Stimulated activated CD8-positive, alpha-beta memory T cell treated with anti-CD3 and anti-CD28 coated beads, Interleukin-4, amount 100 ng/mL, for 1 hour (primary cell): ENCODE measurements around the gene ZNF185.

ENCODE experiments used
- DNase-seq, 2 donors: peaks; one replicate each; pipeline ENCODE4 v3.0.0-alpha.2; 2020; ENCODE audit warnings: low read depth in 2 of 2, low spot score in 1 of 2

The ZNF185 gene

GRCh38 chrX:152915541-152916241, 17.8 kb downstream of the ZNF185 start:
- DNase-seq: no peak

DNA sequence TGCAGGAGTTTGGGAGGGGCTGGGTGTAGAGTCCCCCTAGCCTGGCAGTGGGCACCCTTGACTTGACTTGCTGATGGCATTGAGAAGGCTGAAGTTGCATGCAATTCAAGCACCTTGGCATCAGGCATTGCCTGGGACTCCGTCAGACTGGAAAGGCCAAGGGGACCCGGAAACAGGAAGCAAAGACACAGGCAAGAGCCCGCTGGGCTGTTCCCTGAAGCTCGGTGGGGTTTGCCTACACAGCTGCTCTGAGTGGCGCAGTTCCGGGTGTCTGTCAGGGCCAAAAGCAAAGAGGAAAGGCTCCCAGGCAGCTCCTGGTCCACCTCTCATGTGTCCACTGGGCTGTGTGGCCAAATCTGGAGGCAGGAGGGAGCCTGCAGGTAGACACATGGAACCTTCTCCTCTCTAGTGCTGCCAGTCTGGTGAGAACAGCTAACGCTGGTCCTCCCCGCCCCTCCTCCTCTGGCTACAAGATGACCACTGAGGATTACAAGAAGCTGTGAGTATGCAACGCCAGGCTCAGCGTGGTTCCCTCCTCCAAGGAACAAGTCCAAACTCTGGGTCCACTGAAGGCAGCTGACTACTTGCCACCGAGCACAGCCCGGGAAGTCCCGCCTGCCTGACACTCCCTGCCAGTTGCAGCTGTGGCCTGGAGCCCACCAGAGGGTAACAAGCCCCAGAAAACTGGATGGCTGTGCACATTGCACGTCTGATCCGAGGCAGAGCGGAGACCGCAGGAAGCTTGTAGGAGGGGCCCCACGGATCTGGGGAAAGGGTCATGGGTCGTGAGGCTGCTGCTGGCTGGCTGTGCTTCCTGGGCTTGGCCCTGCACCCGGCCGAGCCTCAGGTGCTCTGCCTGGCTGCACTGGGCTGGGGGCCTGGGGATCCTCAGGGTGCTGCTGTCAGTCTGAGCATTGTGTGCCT, 20.1 kb downstream of the ZNF185 start:
- DNase-seq: no peak

DNA sequence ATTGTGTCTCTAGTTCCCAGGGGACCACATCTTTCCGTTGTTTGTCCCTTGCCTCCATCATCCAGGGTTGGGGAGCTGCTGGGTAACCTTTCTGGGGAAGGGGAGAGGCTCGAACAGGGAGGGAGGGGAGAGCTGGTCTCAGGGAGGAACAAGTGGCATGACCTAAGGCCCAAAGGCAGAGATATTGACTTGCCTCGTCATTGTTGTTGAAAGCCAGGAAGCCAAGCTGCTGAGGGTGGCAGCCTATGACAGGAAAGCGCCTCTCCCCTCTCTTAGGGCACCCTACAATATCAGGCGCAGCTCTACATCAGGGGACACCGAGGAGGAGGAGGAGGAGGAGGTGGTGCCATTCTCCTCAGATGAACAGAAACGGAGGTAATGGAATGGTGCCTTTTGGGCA, 20.8 kb downstream of the ZNF185 start:
- DNase-seq: no peak

- DNase-seq: no peak
Measured at GRCh38 chrX:152923599-152923998, 25.7 kb downstream of the ZNF185 start.

- DNase-seq: no peak
Measured at GRCh38 chrX:152925835-152926234, 28.0 kb downstream of the ZNF185 start.

- DNase-seq: no peak
Measured at GRCh38 chrX:152926279-152926678, 28.4 kb downstream of the ZNF185 start.

GRCh38 chrX:152926923-152927322, 29.1 kb downstream of the ZNF185 start:
- no peak for DNase-seq

- no peak for DNase-seq
Measured at GRCh38 chrX:152927858-152928760, 30.2 kb downstream of the ZNF185 start.

- no peak for DNase-seq
Measured at GRCh38 chrX:152928761-152929400, 31.0 kb downstream of the ZNF185 start.

DNA sequence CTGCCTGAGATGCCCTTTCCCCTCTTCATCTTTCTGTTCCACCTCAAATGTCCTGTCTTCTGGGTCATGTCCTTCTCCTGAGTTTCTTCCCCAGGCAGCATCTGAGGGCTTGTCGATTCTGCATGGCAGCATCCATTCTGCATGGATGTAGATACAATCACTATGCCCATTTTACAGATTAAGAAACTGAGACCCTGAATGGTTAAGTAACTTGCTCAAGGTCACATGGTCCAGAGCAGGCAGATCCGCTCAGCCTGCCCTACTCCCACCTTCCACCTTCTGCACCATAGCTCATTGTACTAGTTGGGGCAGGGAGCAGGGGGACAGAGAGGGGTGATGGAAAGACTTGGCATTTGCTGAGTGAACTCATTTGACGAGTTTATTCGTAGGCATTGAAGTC, 32.0 kb downstream of the ZNF185 start:
- DNase-seq: no peak

GRCh38 chrX:152930516-152930915, 32.6 kb downstream of the ZNF185 start:
- no peak for DNase-seq

DNA sequence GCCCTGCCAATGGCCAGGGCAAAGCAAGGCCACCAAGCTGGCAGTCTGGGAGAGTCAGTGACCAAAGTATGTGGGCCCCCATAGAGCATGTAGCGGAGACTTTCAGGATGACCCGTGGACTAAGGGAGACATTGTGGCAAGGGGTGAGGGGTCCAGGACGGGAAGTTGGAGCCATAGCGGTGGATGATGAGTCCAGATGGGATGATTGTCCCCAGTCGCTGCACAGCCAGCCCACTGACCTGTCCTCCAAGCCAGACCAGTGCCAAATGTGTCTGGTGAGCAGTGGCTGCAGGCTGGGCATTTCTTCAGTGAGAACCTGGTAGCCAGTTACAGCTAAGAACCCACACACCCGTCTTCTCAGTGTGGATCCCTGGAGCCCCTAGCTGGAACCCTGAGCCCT, 34.3 kb downstream of the ZNF185 start:
- no peak for DNase-seq

DNA sequence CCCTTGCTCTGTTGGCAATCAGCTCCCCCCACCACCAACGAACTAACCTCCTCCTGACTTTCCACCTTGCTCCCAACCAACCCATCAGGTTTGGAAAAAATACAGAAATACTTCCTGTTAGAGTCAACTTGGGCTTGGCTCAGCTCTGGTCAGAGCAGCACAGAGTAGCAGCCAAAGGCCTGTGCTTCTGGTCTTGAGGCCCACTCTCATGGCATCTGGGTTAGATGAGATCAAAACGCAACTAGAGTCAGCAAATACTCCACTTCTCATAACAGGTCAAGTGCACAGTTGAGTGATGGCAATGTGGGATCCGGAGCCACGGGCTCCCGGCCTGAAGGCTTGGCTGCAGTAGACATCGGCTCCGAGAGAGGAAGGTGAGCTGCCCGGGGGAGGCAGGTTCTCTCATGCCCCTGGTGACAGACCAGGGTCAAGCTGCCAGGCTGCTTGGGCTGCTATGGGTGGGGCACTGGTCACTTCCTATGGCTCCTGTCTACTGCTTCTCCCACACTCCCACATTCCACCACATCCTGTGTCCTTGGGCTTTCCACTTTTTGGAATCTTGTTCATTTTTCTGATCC, 34.8 kb downstream of the ZNF185 start:
- no peak for DNase-seq

DNA sequence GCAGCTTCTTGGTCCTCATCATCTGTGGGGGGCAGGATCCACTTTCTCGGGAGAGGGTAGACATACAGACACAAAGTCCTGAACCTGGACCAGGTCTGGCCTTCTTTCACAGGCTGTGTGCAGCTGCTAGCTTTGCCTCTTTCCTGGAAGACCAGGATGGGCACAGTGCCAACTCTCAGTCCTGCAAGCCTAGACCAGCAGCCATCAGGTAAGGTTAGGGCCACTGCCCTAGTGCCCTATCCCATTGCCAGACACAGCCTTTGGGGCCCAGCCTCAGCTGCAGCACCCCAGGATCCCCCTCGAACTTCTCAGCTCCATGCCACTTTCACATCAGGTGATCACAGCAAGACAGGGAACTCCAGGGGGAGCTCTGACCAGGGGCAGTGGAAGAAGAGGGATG, 38.4 kb downstream of the ZNF185 start:
- no peak for DNase-seq

DNA sequence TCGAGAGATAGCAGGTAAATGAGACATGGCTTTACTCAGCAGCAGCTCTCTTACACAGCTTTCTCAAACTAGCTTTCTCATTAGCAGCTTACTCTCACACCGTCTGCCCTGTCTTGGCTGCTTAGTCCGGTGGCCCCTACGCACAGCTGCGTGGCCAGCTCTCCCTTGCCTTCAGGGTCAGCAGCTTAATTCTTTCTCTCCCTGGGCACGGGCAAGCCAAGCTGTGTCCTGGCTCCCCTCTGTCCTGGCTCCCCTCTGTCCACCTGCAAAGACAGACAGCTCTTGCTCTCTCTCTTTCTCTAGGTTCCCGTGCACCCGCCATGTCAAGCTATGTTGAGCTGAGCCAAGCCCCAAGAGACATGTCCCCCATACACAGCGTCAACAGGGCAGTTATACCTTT, 39.4 kb downstream of the ZNF185 start:
- DNase-seq: no peak

- DNase-seq: peak; percentile 68 to 77
Measured at GRCh38 chrX:152941328-152942076, 43.6 kb downstream of the ZNF185 start.

- no peak for DNase-seq
Measured at GRCh38 chrX:152942077-152942442, 44.2 kb downstream of the ZNF185 start.

- no peak for DNase-seq
Measured at GRCh38 chrX:152943826-152944225, 46.0 kb downstream of the ZNF185 start.

DNA sequence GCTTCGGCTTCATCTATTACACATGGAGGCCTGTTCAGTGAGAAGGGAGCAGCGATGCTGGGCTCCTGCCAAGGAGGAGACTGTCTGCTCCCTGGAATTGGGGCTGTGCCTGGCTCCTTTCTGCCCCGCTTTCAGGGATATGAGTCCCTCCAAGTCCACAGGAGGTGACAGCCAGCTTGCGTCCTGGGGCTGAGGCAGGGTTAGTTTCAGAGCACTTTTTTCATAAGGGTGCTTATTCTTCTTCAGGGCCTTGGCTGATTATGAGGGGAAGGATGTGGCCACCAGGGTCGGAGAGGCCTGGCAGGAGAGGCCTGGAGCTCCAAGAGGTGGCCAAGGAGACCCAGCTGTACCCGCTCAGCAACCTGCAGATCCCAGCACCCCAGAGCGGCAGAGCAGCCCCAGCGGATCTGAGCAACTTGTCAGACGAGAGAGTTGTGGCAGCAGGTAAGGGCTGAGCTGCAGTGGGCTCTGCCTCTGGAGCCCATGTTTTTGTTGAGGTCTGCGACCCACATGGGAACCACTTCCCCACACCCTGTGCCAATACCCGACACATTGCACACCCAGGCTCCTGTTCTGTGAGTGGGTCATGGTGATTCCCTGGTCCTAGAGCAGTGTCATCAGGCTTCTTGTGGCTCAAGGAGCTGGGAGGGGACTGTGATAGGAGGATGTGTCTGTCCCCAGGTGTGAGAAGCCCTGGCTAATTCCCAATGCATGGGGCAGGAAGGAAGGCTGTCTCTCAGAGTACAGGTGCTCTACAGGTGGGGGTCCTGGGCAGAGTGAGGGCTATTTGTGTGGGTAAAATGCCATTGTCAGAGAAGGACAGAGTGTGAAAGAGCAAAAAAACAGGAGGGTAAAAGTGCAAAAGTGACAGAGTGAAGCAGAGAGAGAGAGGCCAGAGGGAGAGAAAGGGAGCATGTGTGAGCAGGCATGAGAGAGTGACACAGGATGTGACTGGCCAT, 47.4 kb downstream of the ZNF185 start:
- no peak for DNase-seq
